ENCODE results near the gene AK8. TPM values are rescaled to one million over a fixed set of nuclear protein-coding genes. Genes with fewer than 3 reads are reported as not detected.

AK8 gene
- total RNA-seq, 1 experiment from 2014 or later: 0.88 TPM

DNA sequence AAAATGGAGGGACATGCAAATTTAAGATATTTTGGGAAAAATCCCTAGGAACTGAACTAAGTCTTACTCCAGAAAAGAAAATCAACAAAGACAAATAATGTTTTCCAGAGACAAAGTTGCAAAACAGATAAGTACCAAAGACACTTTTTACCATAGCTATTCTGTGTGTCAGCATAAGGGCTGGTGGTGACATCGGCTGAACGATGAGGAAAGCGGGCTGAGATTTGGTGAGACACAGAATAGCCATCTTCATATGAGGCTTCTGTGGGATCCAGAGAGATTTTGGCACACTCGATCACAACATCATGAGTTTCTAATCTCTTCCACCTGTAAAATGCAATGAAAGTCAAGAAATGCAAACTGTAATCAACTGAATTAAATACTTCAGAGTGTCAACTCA is 34.0 kb upstream of the AK8 start:
- peaks cover 43% of the 10 kb centered on the region for H3K36me3 Mint-ChIP-seq (ENCODE audit: insufficient read depth, unreplicated experiment)
- TF ChIP-seq, protein P1, sequence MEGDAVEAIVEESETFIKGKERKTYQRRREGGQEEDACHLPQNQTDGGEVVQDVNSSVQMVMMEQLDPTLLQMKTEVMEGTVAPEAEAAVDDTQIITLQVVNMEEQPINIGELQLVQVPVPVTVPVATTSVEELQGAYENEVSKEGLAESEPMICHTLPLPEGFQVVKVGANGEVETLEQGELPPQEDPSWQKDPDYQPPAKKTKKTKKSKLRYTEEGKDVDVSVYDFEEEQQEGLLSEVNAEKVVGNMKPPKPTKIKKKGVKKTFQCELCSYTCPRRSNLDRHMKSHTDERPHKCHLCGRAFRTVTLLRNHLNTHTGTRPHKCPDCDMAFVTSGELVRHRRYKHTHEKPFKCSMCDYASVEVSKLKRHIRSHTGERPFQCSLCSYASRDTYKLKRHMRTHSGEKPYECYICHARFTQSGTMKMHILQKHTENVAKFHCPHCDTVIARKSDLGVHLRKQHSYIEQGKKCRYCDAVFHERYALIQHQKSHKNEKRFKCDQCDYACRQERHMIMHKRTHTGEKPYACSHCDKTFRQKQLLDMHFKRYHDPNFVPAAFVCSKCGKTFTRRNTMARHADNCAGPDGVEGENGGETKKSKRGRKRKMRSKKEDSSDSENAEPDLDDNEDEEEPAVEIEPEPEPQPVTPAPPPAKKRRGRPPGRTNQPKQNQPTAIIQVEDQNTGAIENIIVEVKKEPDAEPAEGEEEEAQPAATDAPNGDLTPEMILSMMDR (IDR thresholded peaks at IDR 0.05; ENCODE audit: insufficient read depth in 1 of 2, low read depth in 1 of 2, low read length in 1 of 2, severe bottlenecking in 1 of 2, unreplicated experiment in 1 of 2): no peak

GRCh38 chr9:132910376-132910775 is 32.3 kb upstream of the AK8 start:
- Histone ChIP-seq H3K4me1 (no peaks in the 10 kb centered on the region), H3K36me3 (ENCODE audit: control insufficient read depth, insufficient read depth, low read length) (peaks cover 2% of the 10 kb centered on the region; the same call in 1 of the 2 replicates), H3K4me3 (ENCODE audit: low read depth, low read length) (no peak overlapping the region), H3K27me3 (replicated peaks; ENCODE audit: control insufficient read depth, insufficient read depth, low read length) (no peaks in the 10 kb centered on the region), H3K9me3 (no peaks in the 10 kb centered on the region)
- Mint-ChIP-seq H3K36me3 (ENCODE audit: insufficient read depth, unreplicated experiment) (peaks cover 38% of the 10 kb centered on the region), H3K4me3 (ENCODE audit: unreplicated experiment) (no peak overlapping the region), H3K27me3 (ENCODE audit: insufficient read depth, unreplicated experiment) (no peaks in the 10 kb centered on the region), H3K4me1 (ENCODE audit: low read depth, unreplicated experiment) (no peaks in the 10 kb centered on the region), H3K27ac (ENCODE audit: unreplicated experiment) (no peak overlapping the region), H3K9me3 (ENCODE audit: unreplicated experiment) (no peaks in the 10 kb centered on the region)
- intact Hi-C loops (cut with micrococcal nuclease; ENCODE audit: unreplicated experiment): no loop called here
- ChIA-PET CTCF (no interaction called here), POLR2A (no interaction called here)
- BruUV-seq (replicated peaks): no TSS peak
- no peak for DNase-seq
- TF ChIP-seq, protein P1 (IDR thresholded peaks at IDR 0.05; ENCODE audit: insufficient read depth in 1 of 2, low read depth in 1 of 2, low read length in 1 of 2, severe bottlenecking in 1 of 2, unreplicated experiment in 1 of 2): no peak

More for the DNA sequence above, 34.0 kb upstream of the AK8 start:
- H3K4me1 Mint-ChIP-seq (ENCODE audit: low read depth, unreplicated experiment): no peaks in the 10 kb centered on the region
- no peaks in the 10 kb centered on the region for H3K9me3 Mint-ChIP-seq (ENCODE audit: unreplicated experiment)
- CTCF ChIA-PET: no interaction called here
- DNase-seq: no peak
- no peak overlapping the region for H3K27ac Mint-ChIP-seq (ENCODE audit: unreplicated experiment)
- Histone ChIP-seq H3K4me3 (ENCODE audit: low read depth, low read length) (no peak overlapping the region), H3K9me3 (no peaks in the 10 kb centered on the region), H3K36me3 (ENCODE audit: control insufficient read depth, insufficient read depth, low read length) (peaks cover 2% of the 10 kb centered on the region), H3K4me1 (no peaks in the 10 kb centered on the region), H3K27me3 (replicated peaks; ENCODE audit: control insufficient read depth, insufficient read depth, low read length) (no peaks in the 10 kb centered on the region)
- no peak overlapping the region for H3K4me3 Mint-ChIP-seq (ENCODE audit: unreplicated experiment)
- no TSS peak for BruUV-seq (replicated peaks)
- POLR2A ChIA-PET: no interaction called here
- no peaks in the 10 kb centered on the region for H3K27me3 Mint-ChIP-seq (ENCODE audit: insufficient read depth, unreplicated experiment)
- intact Hi-C loops (cut with micrococcal nuclease; ENCODE audit: unreplicated experiment): no loop called here

DNA sequence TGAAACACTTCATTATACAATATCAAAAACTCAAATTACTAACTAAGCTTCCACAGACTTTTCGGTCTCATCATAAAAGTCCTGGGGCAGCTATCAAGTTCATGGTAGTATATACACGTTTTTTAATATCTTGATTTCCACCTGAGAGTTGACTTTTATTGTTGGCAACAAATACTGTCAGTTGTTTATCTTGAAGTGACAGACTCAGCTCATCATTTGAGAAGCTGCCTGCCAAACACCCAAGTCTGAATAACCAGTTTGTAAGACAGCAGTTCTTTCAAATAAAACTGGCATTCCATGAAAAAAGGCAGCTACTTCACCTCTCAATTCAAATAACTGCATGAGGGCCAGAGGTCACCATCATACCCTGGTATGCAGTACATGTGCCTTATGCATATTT is 31.2 kb upstream of the AK8 start:
- no peak for DNase-seq
- no TSS peak for BruUV-seq (replicated peaks)
- H3K4me1 ChIP-seq: no peaks in the 10 kb centered on the region
- no peaks in the 10 kb centered on the region for H3K9me3 ChIP-seq
- no peaks in the 10 kb centered on the region for H3K9me3 Mint-ChIP-seq (ENCODE audit: unreplicated experiment)
- H3K36me3 Mint-ChIP-seq (ENCODE audit: insufficient read depth, unreplicated experiment): peaks cover 38% of the 10 kb centered on the region
- TF ChIP-seq, protein P1 (IDR thresholded peaks at IDR 0.05; ENCODE audit: insufficient read depth in 1 of 2, low read depth in 1 of 2, low read length in 1 of 2, severe bottlenecking in 1 of 2, unreplicated experiment in 1 of 2): no peak
- H3K4me1 Mint-ChIP-seq (ENCODE audit: low read depth, unreplicated experiment): no peaks in the 10 kb centered on the region
- H3K4me3 Mint-ChIP-seq (ENCODE audit: unreplicated experiment): no peak overlapping the region
- H3K36me3 ChIP-seq (ENCODE audit: control insufficient read depth, insufficient read depth, low read length): peaks cover 2% of the 10 kb centered on the region; the same call in 1 of the 2 replicates
- no peaks in the 10 kb centered on the region for H3K27me3 ChIP-seq (replicated peaks; ENCODE audit: control insufficient read depth, insufficient read depth, low read length)
- POLR2A ChIA-PET: no interaction called here
- CTCF ChIA-PET: no interaction called here
- no peak overlapping the region for H3K4me3 ChIP-seq (ENCODE audit: low read depth, low read length)
- intact Hi-C loops (cut with micrococcal nuclease; ENCODE audit: unreplicated experiment): no loop called here
- H3K27ac Mint-ChIP-seq (ENCODE audit: unreplicated experiment): no peak overlapping the region
- no peaks in the 10 kb centered on the region for H3K27me3 Mint-ChIP-seq (ENCODE audit: insufficient read depth, unreplicated experiment)

Data from Caco-2 (cell line).